ENCODE data around the gene ADARB2. TPM values are rescaled to one million over a fixed set of nuclear protein-coding genes. Genes with fewer than 3 reads are reported as not detected.

Gene ADARB2
- total RNA-seq, 3 donors from 2014 or later, result 0.31 to 4.2 TPM; not detected in 1

DNA sequence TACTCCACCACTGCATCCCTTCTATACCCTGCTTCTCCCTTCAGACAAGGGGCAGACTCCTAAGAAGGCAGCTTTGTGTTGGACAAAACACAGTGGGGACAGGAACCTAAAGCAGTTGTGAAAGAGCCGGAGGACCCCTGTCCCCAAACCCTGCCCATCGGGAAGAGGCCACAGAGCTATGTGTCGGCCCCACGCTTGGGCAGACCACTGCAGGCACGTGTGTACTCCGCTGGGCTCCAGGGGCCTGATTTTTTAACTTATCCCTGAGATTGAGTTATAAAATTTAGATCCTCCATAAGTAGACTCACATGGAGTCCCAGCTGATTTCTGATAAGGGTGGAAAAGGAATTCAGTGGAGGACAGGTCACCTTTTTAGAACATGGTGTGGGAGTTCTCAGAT is 310.5 kb downstream of the ADARB2 start:
- TF ChIP-seq, protein P1, sequence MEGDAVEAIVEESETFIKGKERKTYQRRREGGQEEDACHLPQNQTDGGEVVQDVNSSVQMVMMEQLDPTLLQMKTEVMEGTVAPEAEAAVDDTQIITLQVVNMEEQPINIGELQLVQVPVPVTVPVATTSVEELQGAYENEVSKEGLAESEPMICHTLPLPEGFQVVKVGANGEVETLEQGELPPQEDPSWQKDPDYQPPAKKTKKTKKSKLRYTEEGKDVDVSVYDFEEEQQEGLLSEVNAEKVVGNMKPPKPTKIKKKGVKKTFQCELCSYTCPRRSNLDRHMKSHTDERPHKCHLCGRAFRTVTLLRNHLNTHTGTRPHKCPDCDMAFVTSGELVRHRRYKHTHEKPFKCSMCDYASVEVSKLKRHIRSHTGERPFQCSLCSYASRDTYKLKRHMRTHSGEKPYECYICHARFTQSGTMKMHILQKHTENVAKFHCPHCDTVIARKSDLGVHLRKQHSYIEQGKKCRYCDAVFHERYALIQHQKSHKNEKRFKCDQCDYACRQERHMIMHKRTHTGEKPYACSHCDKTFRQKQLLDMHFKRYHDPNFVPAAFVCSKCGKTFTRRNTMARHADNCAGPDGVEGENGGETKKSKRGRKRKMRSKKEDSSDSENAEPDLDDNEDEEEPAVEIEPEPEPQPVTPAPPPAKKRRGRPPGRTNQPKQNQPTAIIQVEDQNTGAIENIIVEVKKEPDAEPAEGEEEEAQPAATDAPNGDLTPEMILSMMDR (IDR thresholded peaks at IDR 0.05), result no peak
- Histone ChIP-seq H3K9me3 (no peaks in the 10 kb centered on the region), H3K4me1 (ENCODE audit: low read depth) (no peaks in the 10 kb centered on the region), H3K4me3 (no peak overlapping the region), H3K36me3 (ENCODE audit: low read depth) (no peaks in the 10 kb centered on the region)
- DNase-seq, result no peak
- ATAC-seq, result no peak
- intact Hi-C loops (cut with DNase I, micrococcal nuclease), result no loop called here

DNA sequence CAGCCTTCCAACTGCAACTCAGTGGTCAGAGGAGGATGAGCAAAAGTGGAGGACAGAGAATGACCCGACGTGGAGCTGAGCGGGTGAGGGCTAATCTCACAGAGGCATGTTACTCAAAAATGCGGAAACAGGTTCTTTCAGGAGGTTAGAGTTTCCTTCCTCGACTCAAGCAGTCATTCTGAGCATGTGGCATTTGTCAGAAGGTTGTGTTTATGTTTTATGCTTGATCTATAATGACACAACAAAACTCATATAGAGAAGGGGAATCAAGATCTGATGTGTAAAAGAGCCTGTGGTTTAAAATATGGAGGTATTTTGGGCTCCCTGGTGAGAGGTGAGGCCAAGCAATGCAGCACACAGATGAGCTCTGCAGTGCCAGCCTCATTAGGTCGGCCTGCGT is 311.4 kb downstream of the ADARB2 start:
- intact Hi-C loops (cut with DNase I, micrococcal nuclease), result no loop called here
- DNase-seq (no peak), ATAC-seq (peak; percentile 17)
- H3K4me1 ChIP-seq (ENCODE audit: low read depth), result no peaks in the 10 kb centered on the region
- TF ChIP-seq, protein P1 (IDR thresholded peaks at IDR 0.05), result no peak
- no peaks in the 10 kb centered on the region for H3K9me3 ChIP-seq
- H3K4me3 ChIP-seq, result no peak overlapping the region
- H3K36me3 ChIP-seq (ENCODE audit: low read depth), result no peaks in the 10 kb centered on the region

DNA sequence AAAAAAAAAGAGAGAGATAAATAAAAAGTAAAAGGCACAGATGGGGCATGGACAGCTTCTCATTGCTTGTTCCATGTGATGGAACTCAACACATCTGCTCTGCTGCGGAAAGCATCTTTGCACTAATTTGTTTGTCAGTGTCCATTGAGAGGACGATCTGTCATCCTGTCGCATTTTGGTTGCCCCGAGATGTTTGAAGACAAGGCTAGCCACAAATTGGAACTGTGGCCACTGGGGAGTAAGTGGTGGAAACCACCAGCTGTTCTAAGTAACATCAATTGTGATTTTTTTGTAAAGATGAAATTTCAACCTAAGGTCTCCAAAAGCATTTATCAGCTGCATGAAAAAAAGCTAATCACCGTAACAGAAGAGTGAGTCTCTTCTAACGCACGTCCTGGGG is 312.7 kb downstream of the ADARB2 start:
- H3K36me3 ChIP-seq (ENCODE audit: low read depth), result no peaks in the 10 kb centered on the region
- intact Hi-C loops (cut with DNase I, micrococcal nuclease), result no loop called here

DNA sequence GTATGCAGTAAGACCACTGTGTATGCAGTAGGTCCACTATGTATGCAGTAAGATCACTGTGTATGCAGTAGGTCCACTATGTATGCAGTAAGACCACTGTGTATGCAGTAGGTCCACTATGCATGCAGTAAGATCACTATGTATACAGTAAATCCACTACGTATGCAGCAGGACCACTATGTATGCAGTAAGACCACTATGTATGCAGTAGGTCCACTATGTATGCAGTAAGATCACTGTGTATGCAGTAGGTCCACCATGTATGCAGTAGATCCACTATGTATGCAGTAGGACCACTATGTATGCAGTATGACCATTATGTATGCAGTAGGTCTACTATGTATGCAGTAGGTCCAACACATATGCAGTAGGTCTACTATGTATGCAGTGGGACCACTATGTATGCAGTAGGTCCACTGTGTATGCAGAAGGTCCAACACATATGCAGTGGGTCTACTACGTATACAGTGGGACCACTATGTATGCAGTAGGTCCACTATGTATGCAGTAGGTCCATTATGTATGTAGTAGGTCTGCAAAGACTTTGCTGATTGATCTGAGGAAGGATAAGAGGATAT is 313.6 kb downstream of the ADARB2 start:
- ATAC-seq, result no peak

More for the DNA sequence above, 312.7 kb downstream of the ADARB2 start:
- H3K4me1 ChIP-seq (ENCODE audit: low read depth), result no peaks in the 10 kb centered on the region
- ATAC-seq (no peak), DNase-seq (no peak)
- TF ChIP-seq, protein P1 (IDR thresholded peaks at IDR 0.05), result no peak
- H3K9me3 ChIP-seq, result no peaks in the 10 kb centered on the region
- no peak overlapping the region for H3K4me3 ChIP-seq

DNA sequence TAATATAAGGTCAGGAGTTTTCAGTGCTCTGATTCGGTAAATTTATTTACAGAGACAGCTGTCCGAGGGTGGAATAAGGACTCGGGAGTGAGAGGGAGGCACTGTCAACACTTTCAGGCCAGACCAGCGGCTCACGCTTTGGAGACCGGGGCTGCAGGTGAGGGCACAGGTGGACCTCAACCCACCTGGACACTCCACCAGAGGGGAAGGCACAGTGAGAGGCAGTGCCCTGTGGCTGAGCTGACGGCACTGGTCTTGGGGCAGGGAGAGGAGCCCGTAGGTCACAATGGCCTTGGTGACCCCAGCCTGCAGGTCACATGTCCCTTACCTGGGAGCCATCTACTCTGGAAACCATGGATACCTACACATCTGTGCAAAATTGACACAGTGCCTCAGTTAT is 315.1 kb downstream of the ADARB2 start:
- TF ChIP-seq, protein P1 (IDR thresholded peaks at IDR 0.05), result no peak
- no peak for ATAC-seq
- Histone ChIP-seq H3K9me3 (no peaks in the 10 kb centered on the region), H3K4me1 (ENCODE audit: low read depth) (no peaks in the 10 kb centered on the region), H3K36me3 (ENCODE audit: low read depth) (no peaks in the 10 kb centered on the region), H3K4me3 (no peak overlapping the region)
- no peak for DNase-seq
- intact Hi-C loops (cut with DNase I, micrococcal nuclease), result no loop called here

More for the DNA sequence above, 313.6 kb downstream of the ADARB2 start:
- intact Hi-C loops (cut with DNase I, micrococcal nuclease), result no loop called here
- no peak for DNase-seq
- Histone ChIP-seq H3K9me3 (no peaks in the 10 kb centered on the region), H3K4me1 (ENCODE audit: low read depth) (no peaks in the 10 kb centered on the region), H3K36me3 (ENCODE audit: low read depth) (no peaks in the 10 kb centered on the region), H3K4me3 (no peak overlapping the region)
- TF ChIP-seq, protein P1 (IDR thresholded peaks at IDR 0.05), result no peak
